IMR-90 (cell line): ENCODE data around the gene GIMAP1. TPM values are rescaled to one million over a fixed set of nuclear protein-coding genes. Genes with fewer than 3 reads are reported as not detected.

Source experiments
- ATAC-seq: fragments of 200-7000 bp; cut with Tn5 transposase; 2 replicates; pipeline ENCODE4 v1.9.1; 2020; ENCODE audit warnings: low read depth, mild to moderate bottlenecking, moderate library complexity
- BruUV-seq: library from RNA; stranded (reverse); fragments of 400-500 nt; replicated peaks from 2 replicates; lab custom pipeline; 2021; lab: Mats Ljungman, UMichigan
- CTCF ChIA-PET: fragments of 300-600 bp; formaldehyde crosslinking; extraction: SDS; loops from one replicate; lab custom pipeline; 2021; ENCODE audit warnings: antibody characterized with exemption; lab: Yijun Ruan, JAX
- POLR2A ChIA-PET: fragments of 300-600 bp; sonication (Branson Sonifier 250); formaldehyde crosslinking; loops from one replicate; lab custom pipeline; 2022; ENCODE audit warnings: antibody characterized with exemption; ENCODE audit not compliant: unreplicated experiment; lab: Charles Lee
- DNase-seq: peaks from one replicate; pipeline ENCODE4 v3.0.0; 2013
- H2AFZ ChIP-seq: replicated peaks from 2 replicates; pipeline ENCODE3; 2013; ENCODE audit warnings: low read length, mild to moderate bottlenecking; ENCODE audit not compliant: poor library complexity
- H2AK5ac ChIP-seq: 2 replicates; pipeline ENCODE4 v1.6.1; 2013; ENCODE audit warnings: low read depth, low read length, inconsistent platforms
- H2AK9ac ChIP-seq: replicated peaks from 2 replicates; pipeline ENCODE3; 2013; ENCODE audit warnings: mild to moderate bottlenecking, low read depth, low read length, moderate library complexity; ENCODE audit not compliant: poor library complexity
- H2BK120ac ChIP-seq: 2 replicates; pipeline ENCODE4 v1.6.1; 2013; ENCODE audit warnings: low read depth, low read length, inconsistent platforms
- H2BK15ac ChIP-seq: 3 replicates; pipeline ENCODE4 v1.6.1; 2013; ENCODE audit warnings: low read depth, low read length, inconsistent platforms
- H2BK20ac ChIP-seq: 2 replicates; pipeline ENCODE4 v1.6.1; 2013; ENCODE audit warnings: low read depth, mild to moderate bottlenecking, inconsistent platforms, low read length, moderate library complexity
- H2BK5ac ChIP-seq: 2 replicates; pipeline ENCODE4 v1.6.1; 2013; ENCODE audit warnings: mild to moderate bottlenecking, low read depth, low read length, inconsistent platforms; ENCODE audit not compliant: poor library complexity, severe bottlenecking
- H3K14ac ChIP-seq: replicated peaks from 2 replicates; pipeline ENCODE4 v1.6.1; 2013; ENCODE audit warnings: low read depth, low read length, inconsistent platforms
- H3K18ac ChIP-seq: 2 replicates; pipeline ENCODE4 v1.6.1; 2013; ENCODE audit warnings: low read depth, low read length, control low read depth
- H3K23ac ChIP-seq: 2 replicates; pipeline ENCODE4 v1.6.1; 2013; ENCODE audit warnings: low read depth, low read length, inconsistent platforms
- H3K27ac ChIP-seq: 2 replicates; pipeline ENCODE4 v1.5.1; 2013; ENCODE audit warnings: mild to moderate bottlenecking, control low read depth, low read length; ENCODE audit not compliant: insufficient read depth
- H3K27me3 ChIP-seq: 2 replicates; pipeline ENCODE4 v1.6.1; 2013; ENCODE audit warnings: low read length; ENCODE audit not compliant: control insufficient read depth, insufficient read depth
- H3K36me3 ChIP-seq: 2 replicates; pipeline ENCODE4 v1.6.1; 2013; ENCODE audit warnings: low read length, mixed read lengths; ENCODE audit not compliant: control insufficient read depth, insufficient read depth
- H3K4ac ChIP-seq: 2 replicates; pipeline ENCODE4 v1.6.1; 2013; ENCODE audit warnings: low read depth, low read length, inconsistent platforms
- H3K4me1 ChIP-seq: 2 replicates; pipeline ENCODE4 v1.6.1; 2013; ENCODE audit warnings: low read length, mixed read lengths; ENCODE audit not compliant: control insufficient read depth, insufficient read depth
- H3K4me2 ChIP-seq: 2 replicates; pipeline ENCODE4 v1.6.1; 2013; ENCODE audit warnings: low read depth, mild to moderate bottlenecking, control low read depth, low read length, moderate library complexity
- H3K4me3 ChIP-seq: 2 replicates; pipeline ENCODE4 v1.5.1; 2013; ENCODE audit warnings: low read depth, mild to moderate bottlenecking, control low read depth, low read length, moderate library complexity; ENCODE audit not compliant: insufficient read depth
- H3K56ac ChIP-seq: 2 replicates; pipeline ENCODE4 v1.6.1; 2013; ENCODE audit warnings: low read length, inconsistent platforms; ENCODE audit not compliant: insufficient read depth; ENCODE audit errors: extremely low read depth
- H3K79me1 ChIP-seq, 2 experiments: 2 replicates each; pipeline ENCODE4 v1.6.1; 2013; ENCODE audit warnings: low read length in 2 of 2, inconsistent platforms in 1 of 2, low read depth in 1 of 2
- H3K9ac ChIP-seq: 2 replicates; pipeline ENCODE4 v1.6.1; 2013; ENCODE audit warnings: low read depth, low read length, control low read depth
- H3K9me1 ChIP-seq: 2 replicates; pipeline ENCODE4 v1.6.1; 2013; ENCODE audit warnings: low read length, inconsistent platforms; ENCODE audit not compliant: insufficient read depth
- H3K9me3 ChIP-seq: 2 replicates; pipeline ENCODE4 v1.6.1; 2013; ENCODE audit warnings: low read length; ENCODE audit not compliant: control insufficient read depth, insufficient read depth
- H4K20me1 ChIP-seq: 2 replicates; pipeline ENCODE4 v1.6.1; 2013; ENCODE audit warnings: low read length, inconsistent platforms; ENCODE audit not compliant: insufficient read depth
- H4K5ac ChIP-seq: 2 replicates; pipeline ENCODE4 v1.6.1; 2013; ENCODE audit warnings: mild to moderate bottlenecking, low read depth, low read length, control low read depth
- H4K8ac ChIP-seq, 2 experiments: 2 replicates each; pipeline ENCODE4 v1.6.1; 2013; ENCODE audit warnings: low read depth in 2 of 2, low read length in 2 of 2, control low read depth in 1 of 2, inconsistent platforms in 1 of 2
- H4K91ac ChIP-seq: 2 replicates; pipeline ENCODE4 v1.6.1; 2013; ENCODE audit warnings: low read depth, low read length, inconsistent platforms; ENCODE audit not compliant: insufficient read depth
- CEBPB ChIP-seq: IDR thresholded peaks from 2 replicates; pipeline ENCODE4 v1.6.1; 2012; ENCODE audit warnings: low read depth, low read length, improper control_type of control experiment
- CHD1 ChIP-seq: IDR thresholded peaks from 2 replicates; pipeline ENCODE4 v1.6.1; 2012; ENCODE audit warnings: low read depth, low read length, improper control_type of control experiment
- ELK1 ChIP-seq: fragments of 150-350 bp; IDR thresholded peaks from 2 replicates; pipeline ENCODE4 v1.6.1; 2016; ENCODE audit warnings: low read depth, mild to moderate bottlenecking, low read length, moderate library complexity, borderline replicate concordance
- MAFK ChIP-seq: IDR thresholded peaks from 2 replicates; pipeline ENCODE4 v1.6.1; 2012; ENCODE audit warnings: low read depth, low read length, improper control_type of control experiment
- MAZ ChIP-seq: IDR thresholded peaks from 2 replicates; pipeline ENCODE4 v1.6.1; 2012; ENCODE audit warnings: low read depth, mild to moderate bottlenecking, low read length, improper control_type of control experiment, moderate library complexity, borderline replicate concordance
- POLR2A ChIP-seq: IDR thresholded peaks from 2 replicates; pipeline ENCODE4 v1.6.1; 2012; ENCODE audit warnings: mild to moderate bottlenecking, low read depth, low read length
- RCOR1 ChIP-seq: IDR thresholded peaks from 2 replicates; pipeline ENCODE4 v1.6.1; 2012; ENCODE audit warnings: mild to moderate bottlenecking, low read length, improper control_type of control experiment; ENCODE audit not compliant: insufficient replicate concordance
- RFX5 ChIP-seq: IDR thresholded peaks from 2 replicates; pipeline ENCODE4 v1.8.0; 2012; ENCODE audit warnings: low read depth, mild to moderate bottlenecking, low read length, moderate library complexity
- USF2 ChIP-seq: fragments of 150-350 bp; IDR thresholded peaks from 2 replicates; pipeline ENCODE4 v1.6.1; 2017; ENCODE audit warnings: mild to moderate bottlenecking, antibody characterized with exemption, low read length, low read depth
- WGBS, 2 experiments: methylation state at CpG; one replicate each; pipeline versions ENCODE4 v1.1.5 to v1.1.7; 2013; ENCODE audit warnings: missing lambda C conversion rate in 2 of 2; ENCODE audit not compliant: insufficient read length in 1 of 2; ENCODE audit errors: extremely low coverage in 2 of 2; 5-methylcytosine and 5-hydroxymethylcytosine counted together
- dilution Hi-C: fragments of 300-500 bp; cut with HindIII; formaldehyde crosslinking; loops from one replicate; pipeline ENCODE4 v1.14.3; 2018; ENCODE audit warnings: low sequenced_read_pairs; ENCODE audit not compliant: unreplicated experiment
- in situ Hi-C: fragments of 300-500 bp; cut with MboI; formaldehyde crosslinking; loops from 3 replicates; pipeline ENCODE4 v1.14.3; 2019; ENCODE audit warnings: low sequenced_read_pairs, inconsistent platforms, mixed read lengths
- intact Hi-C: fragments of 100-400 bp; cut with micrococcal nuclease; formaldehyde crosslinking; loops from 2 replicates; pipeline ENCODE4 v1.10.0; 2022
- polyA plus RNA-seq, 3 experiments: library from polyadenylated mRNA; depleted of rRNA; stranded (reverse); fragments of >200 nt; gene quantifications; 2 replicates each; pipeline ENCODE4 v1.2.3, GENCODE V29; 2012; ENCODE audit warnings: low replicate concordance in 1 of 3
- total RNA-seq: library from RNA; depleted of rRNA; stranded (reverse); fragments of >200 nt; gene quantifications from 2 replicates; pipeline ENCODE4 v1.2.3, GENCODE V29; 2012

Gene GIMAP1
- total and polyA plus RNA-seq, 2 of the 4 experiments (the other 2 are of a cell fraction) = not detected

- DNase-seq (no peak), ATAC-seq (no peak)
- H2BK20ac ChIP-seq = no peak overlapping the region
- no peak overlapping the region for H3K9ac ChIP-seq
- H3K23ac ChIP-seq = no peak overlapping the region
- intact Hi-C loops = no loop called here
- H2AK9ac ChIP-seq = no peak overlapping the region
- WGBS, 2 experiments = no CpG with 5 or more reads among the region's 1 CpG
- H3K79me1 ChIP-seq = no peaks in the 10 kb centered on the region
- no peaks in the 10 kb centered on the region for H3K27me3 ChIP-seq
- H3K18ac ChIP-seq = no peak overlapping the region
- no peaks in the 10 kb centered on the region for H3K9me1 ChIP-seq
- H4K5ac ChIP-seq = no peak overlapping the region
- H3K14ac ChIP-seq = no peak overlapping the region
- no peak overlapping the region for H4K91ac ChIP-seq
- in situ Hi-C loops = no loop called here
- no TSS peak for BruUV-seq
- CTCF ChIA-PET = no interaction called here
- dilution Hi-C loops = no loop called here
- H3K4me3 ChIP-seq = no peak overlapping the region
- no peak overlapping the region for H4K8ac ChIP-seq
- H3K4ac ChIP-seq = no peak overlapping the region
- POLR2A ChIA-PET = no interaction called here
- H4K20me1 ChIP-seq = no peaks in the 10 kb centered on the region
- H2BK15ac ChIP-seq = no peak overlapping the region
- no peak overlapping the region for H3K56ac ChIP-seq
- H3K4me2 ChIP-seq = no peak overlapping the region
- no peaks in the 10 kb centered on the region for H3K4me1 ChIP-seq
- H2BK120ac ChIP-seq = no peak overlapping the region
- no peak overlapping the region for H2AK5ac ChIP-seq
- H3K36me3 ChIP-seq = no peaks in the 10 kb centered on the region
- no peak overlapping the region for H2AFZ ChIP-seq
- no peak for TF ChIP-seq POLR2A
- TF ChIP-seq MAFK = no peak
- TF ChIP-seq RCOR1 = no peak
- TF ChIP-seq CEBPB = no peak
- TF ChIP-seq ELK1 = no peak
- no peak for TF ChIP-seq CHD1
- no peak for TF ChIP-seq USF2
- TF ChIP-seq MAZ = no peak
- TF ChIP-seq RFX5 = no peak
- H2BK5ac ChIP-seq = no peak overlapping the region
- H3K27ac ChIP-seq = no peak overlapping the region
- peaks cover 10% of the 10 kb centered on the region for H3K9me3 ChIP-seq
These were observed 47.9 kb upstream of the GIMAP1 start for GRCh38 chr7:150668472-150668911.
